Mesendoderm (in vitro differentiated cells): Measurements from ENCODE around the gene LINGO3.
A peak's percentile ranks its signal among the peaks of the same experiment; 100 is the strongest.

Experiments used
- DNase-seq: peaks from one replicate; pipeline ENCODE4 v3.0.0; 2013
- H2AK5ac ChIP-seq: 2 replicates; pipeline ENCODE4 v1.6.1; 2013; ENCODE audit warnings: low read length, inconsistent platforms
- H2BK120ac ChIP-seq: 2 replicates; pipeline ENCODE4 v1.6.1; 2013; ENCODE audit warnings: low read depth, mild to moderate bottlenecking, low read length, moderate library complexity, mixed read lengths
- H2BK15ac ChIP-seq: replicated peaks from 2 replicates; pipeline ENCODE4 v1.6.1; 2013; ENCODE audit warnings: low read depth, mild to moderate bottlenecking, moderate library complexity
- H2BK5ac ChIP-seq: 2 replicates; pipeline ENCODE4 v1.6.1; 2013; ENCODE audit warnings: low read length, inconsistent platforms
- H3K18ac ChIP-seq: 2 replicates; pipeline ENCODE4 v1.6.1; 2013; ENCODE audit warnings: mild to moderate bottlenecking, low read length, mixed read lengths
- H3K23ac ChIP-seq: one replicate; pipeline ENCODE4 v1.6.1; 2013; ENCODE audit warnings: low read length
- H3K27ac ChIP-seq: 2 replicates; pipeline ENCODE4 v1.5.1; 2013; ENCODE audit warnings: low read depth, mild to moderate bottlenecking, inconsistent platforms, low read length, moderate library complexity
- H3K27me3 ChIP-seq: 2 replicates; pipeline ENCODE4 v1.6.1; 2013; ENCODE audit warnings: low read length, control low read depth, mild to moderate bottlenecking, inconsistent platforms; ENCODE audit not compliant: insufficient read depth, poor library complexity
- H3K36me3 ChIP-seq: 2 replicates; pipeline ENCODE4 v1.6.1; 2013; ENCODE audit warnings: low read length, inconsistent platforms; ENCODE audit not compliant: control insufficient read depth, insufficient read depth
- H3K4ac ChIP-seq: one replicate; pipeline ENCODE4 v1.6.1; 2013; ENCODE audit warnings: low read depth, mild to moderate bottlenecking, low read length, moderate library complexity
- H3K4me1 ChIP-seq: 2 replicates; pipeline ENCODE4 v1.6.1; 2013; ENCODE audit warnings: low read depth, low read length, inconsistent platforms; ENCODE audit not compliant: control insufficient read depth
- H3K4me2 ChIP-seq: 2 replicates; pipeline ENCODE4 v1.6.1; 2013; ENCODE audit warnings: low read length
- H3K4me3 ChIP-seq: 2 replicates; pipeline ENCODE4 v1.5.1; 2013; ENCODE audit warnings: mild to moderate bottlenecking, low read length
- H3K56ac ChIP-seq: one replicate; pipeline ENCODE4 v1.6.1; 2013; ENCODE audit warnings: low read length
- H3K79me1 ChIP-seq: 2 replicates; pipeline ENCODE4 v1.6.1; 2013; ENCODE audit warnings: low read length, inconsistent platforms
- H3K79me2 ChIP-seq: 2 replicates; pipeline ENCODE4 v1.6.1; 2013; ENCODE audit warnings: mild to moderate bottlenecking, low read length; ENCODE audit not compliant: control insufficient read depth, insufficient read depth
- H3K9ac ChIP-seq: 2 replicates; pipeline ENCODE4 v1.6.1; 2013; ENCODE audit warnings: low read length, inconsistent platforms
- H4K5ac ChIP-seq: one replicate; pipeline ENCODE4 v1.6.1; 2013; ENCODE audit warnings: low read length
- H4K8ac ChIP-seq: one replicate; pipeline ENCODE4 v1.6.1; 2013; ENCODE audit warnings: low read depth, mild to moderate bottlenecking, control low read depth, low read length, moderate library complexity
- WGBS: extraction: QIAGEN DNeasy Blood & Tissue Kit; methylation state at CpG from one replicate; pipeline ENCODE4 v1.1.7; 2013; ENCODE audit warnings: low lambda C conversion rate, missing lambda C conversion rate; ENCODE audit not compliant: insufficient coverage; ENCODE audit errors: extremely low coverage; 5-methylcytosine and 5-hydroxymethylcytosine counted together

The LINGO3 gene

GRCh38 chr19:2338055-2338615 lies 30.2 kb upstream of the LINGO3 start:
- no peak overlapping the region for H3K56ac ChIP-seq
- no peak for DNase-seq
- H4K5ac ChIP-seq = no peak overlapping the region
- no peak overlapping the region for H3K23ac ChIP-seq
- no peak overlapping the region for H3K18ac ChIP-seq
- H2BK15ac ChIP-seq = no peak overlapping the region
- H3K9ac ChIP-seq = no peak overlapping the region
- H3K4me1 ChIP-seq = no peaks in the 10 kb centered on the region
- no peak overlapping the region for H2AK5ac ChIP-seq
- H3K36me3 ChIP-seq = no peaks in the 10 kb centered on the region
- no peaks in the 10 kb centered on the region for H3K27me3 ChIP-seq
- peaks cover 8% of the 10 kb centered on the region for H3K79me2 ChIP-seq
- H4K8ac ChIP-seq = no peak overlapping the region
- no peak overlapping the region for H3K27ac ChIP-seq
- H3K79me1 ChIP-seq = peaks cover 16% of the 10 kb centered on the region
- H3K4me2 ChIP-seq = no peak overlapping the region
- WGBS = no CpG with 5 or more reads among the region's 21 CpGs
- H3K4ac ChIP-seq = no peak overlapping the region
- no peak overlapping the region for H3K4me3 ChIP-seq
- H2BK5ac ChIP-seq = no peak overlapping the region
- H2BK120ac ChIP-seq = no peak overlapping the region

DNA sequence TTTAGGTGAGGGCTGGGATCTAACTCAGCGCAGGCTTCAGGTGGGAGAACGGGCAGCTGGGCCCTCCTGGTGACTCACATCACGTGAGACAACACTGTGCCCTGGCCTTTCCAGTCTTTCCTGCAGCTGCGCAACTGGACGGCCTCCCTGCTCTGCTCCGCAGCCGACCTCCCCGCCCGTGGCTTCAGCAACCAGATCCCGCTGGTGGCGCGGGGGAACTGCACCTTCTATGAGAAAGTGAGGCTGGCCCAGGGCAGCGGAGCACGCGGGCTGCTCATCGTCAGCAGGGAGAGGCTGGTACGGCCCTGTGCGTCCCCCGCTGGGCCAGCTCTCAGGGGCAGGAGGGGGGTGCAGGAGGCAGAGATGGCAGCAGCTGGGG lies 29.4 kb upstream of the LINGO3 start:
- whole genome bisulfite sequencing = no CpG with 5 or more reads among the region's 19 CpGs
- H2BK5ac ChIP-seq = no peak overlapping the region
- DNase-seq = peak; percentile 62

DNA sequence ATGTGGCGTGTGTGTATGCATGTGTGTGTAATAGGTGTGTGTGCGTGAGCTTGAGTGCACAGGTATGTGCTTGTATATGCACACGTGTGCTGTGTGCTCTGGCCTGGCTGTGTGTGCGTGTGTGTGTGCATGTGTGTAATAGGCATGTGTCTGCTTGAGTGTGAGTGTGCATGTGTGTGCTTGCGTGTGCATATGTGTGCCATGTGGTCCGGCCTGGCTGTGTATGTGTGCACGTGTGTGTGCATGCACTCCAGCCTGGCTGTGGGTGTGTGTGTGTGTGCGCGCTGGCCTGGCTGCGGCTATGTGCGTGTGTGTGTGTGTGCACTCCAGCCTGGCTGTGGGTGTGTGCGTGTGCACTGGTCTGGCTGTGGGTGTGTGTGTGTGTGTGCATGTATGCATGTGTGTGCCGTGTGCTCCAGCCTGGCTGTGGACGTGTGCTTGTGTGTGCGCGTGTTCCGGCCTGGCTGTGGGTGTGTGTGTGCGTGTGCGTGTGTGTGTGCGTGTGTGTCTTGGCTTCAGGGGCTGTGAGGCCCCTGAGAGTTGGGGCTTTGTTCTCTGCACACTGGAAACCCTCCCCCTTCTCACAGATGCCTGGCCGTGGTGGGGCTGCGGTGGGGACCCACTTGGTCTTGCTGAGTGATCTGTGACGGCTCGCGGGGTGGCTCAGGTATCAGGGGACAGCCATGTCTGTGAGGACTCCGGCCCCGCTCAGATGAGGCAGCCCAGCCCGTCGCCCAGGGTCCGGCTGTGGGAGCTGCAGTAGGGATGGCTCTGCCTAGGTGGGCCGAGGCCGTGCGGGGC lies 28.8 kb upstream of the LINGO3 start:
- H4K8ac ChIP-seq = no peak overlapping the region
- H4K5ac ChIP-seq = no peak overlapping the region
- H3K27ac ChIP-seq = no peak overlapping the region
- H3K79me1 ChIP-seq = peaks cover 19% of the 10 kb centered on the region
- no peak overlapping the region for H3K56ac ChIP-seq
- no peak overlapping the region for H3K4ac ChIP-seq
- H2AK5ac ChIP-seq = no peak overlapping the region
- no peaks in the 10 kb centered on the region for H3K4me1 ChIP-seq
- H3K18ac ChIP-seq = no peak overlapping the region
- no peak overlapping the region for H3K4me3 ChIP-seq
- no peak overlapping the region for H2BK15ac ChIP-seq
- no peak overlapping the region for H3K9ac ChIP-seq
- no peak overlapping the region for H3K4me2 ChIP-seq
- H3K79me2 ChIP-seq = peaks cover 17% of the 10 kb centered on the region
- H3K27me3 ChIP-seq = no peaks in the 10 kb centered on the region
- no peak overlapping the region for H2BK5ac ChIP-seq
- no peak overlapping the region for H2BK120ac ChIP-seq
- DNase-seq = no peak
- H3K23ac ChIP-seq = no peak overlapping the region
- no peaks in the 10 kb centered on the region for H3K36me3 ChIP-seq
- WGBS = no CpG with 5 or more reads among the region's 33 CpGs

More for the DNA sequence above, 29.4 kb upstream of the LINGO3 start:
- H4K5ac ChIP-seq = no peak overlapping the region
- no peak overlapping the region for H3K27ac ChIP-seq
- H3K4me3 ChIP-seq = no peak overlapping the region
- H3K36me3 ChIP-seq = no peaks in the 10 kb centered on the region
- H3K23ac ChIP-seq = no peak overlapping the region
- H3K4ac ChIP-seq = no peak overlapping the region
- H3K79me1 ChIP-seq = peaks cover 18% of the 10 kb centered on the region
- no peak overlapping the region for H3K56ac ChIP-seq
- no peaks in the 10 kb centered on the region for H3K4me1 ChIP-seq
- no peak overlapping the region for H4K8ac ChIP-seq
- H2BK120ac ChIP-seq = no peak overlapping the region
- H3K9ac ChIP-seq = no peak overlapping the region
- no peaks in the 10 kb centered on the region for H3K27me3 ChIP-seq
- H2BK15ac ChIP-seq = no peak overlapping the region
- H3K79me2 ChIP-seq = peaks cover 11% of the 10 kb centered on the region
- H2AK5ac ChIP-seq = no peak overlapping the region
- no peak overlapping the region for H3K18ac ChIP-seq
- H3K4me2 ChIP-seq = no peak overlapping the region

DNA sequence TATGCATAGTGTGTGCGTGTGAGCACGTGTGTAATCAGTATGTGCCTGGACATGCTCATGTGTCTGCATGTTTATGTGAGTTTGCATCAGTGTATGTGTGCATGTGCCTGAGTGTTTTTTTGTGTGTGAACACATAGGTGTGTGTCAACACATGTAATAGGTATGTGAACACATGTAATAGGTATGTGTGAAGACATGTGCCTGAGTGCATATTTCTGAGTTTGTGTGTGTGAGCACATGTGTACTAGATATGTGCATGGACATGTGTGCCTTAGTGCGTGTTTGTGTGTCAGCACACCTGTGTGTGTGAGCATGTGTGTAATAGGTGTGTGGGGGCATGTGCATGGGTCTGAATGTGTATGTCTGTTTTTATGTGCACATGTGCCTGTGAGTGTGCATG lies 27.9 kb upstream of the LINGO3 start:
- H3K4me1 ChIP-seq = no peaks in the 10 kb centered on the region
- no peak overlapping the region for H2BK5ac ChIP-seq
- no peaks in the 10 kb centered on the region for H3K36me3 ChIP-seq
- H3K4ac ChIP-seq = no peak overlapping the region
- no peak for DNase-seq
- no peak overlapping the region for H2AK5ac ChIP-seq
- no peak overlapping the region for H3K4me2 ChIP-seq
- no peak overlapping the region for H4K5ac ChIP-seq
- peaks cover 23% of the 10 kb centered on the region for H3K79me1 ChIP-seq
- no peak overlapping the region for H4K8ac ChIP-seq
- no peak overlapping the region for H2BK120ac ChIP-seq
- H3K27ac ChIP-seq = no peak overlapping the region
- H3K4me3 ChIP-seq = no peak overlapping the region
- no peak overlapping the region for H3K23ac ChIP-seq
- WGBS = no CpG with 5 or more reads among the region's 3 CpGs
- H3K27me3 ChIP-seq = no peaks in the 10 kb centered on the region
- no peak overlapping the region for H3K9ac ChIP-seq
- no peak overlapping the region for H3K18ac ChIP-seq
- peaks cover 25% of the 10 kb centered on the region for H3K79me2 ChIP-seq
- no peak overlapping the region for H3K56ac ChIP-seq
- H2BK15ac ChIP-seq = no peak overlapping the region

GRCh38 chr19:2334986-2335846 lies 27.3 kb upstream of the LINGO3 start:
- Histone ChIP-seq H3K79me1 (peaks cover 25% of the 10 kb centered on the region), H2BK120ac (no peak overlapping the region), H3K4ac (no peak overlapping the region), H2BK5ac (no peak overlapping the region), H2AK5ac (no peak overlapping the region), H3K4me3 (no peak overlapping the region), H4K8ac (no peak overlapping the region), H3K18ac (no peak overlapping the region), H3K9ac (no peak overlapping the region), H3K4me1 (no peaks in the 10 kb centered on the region), H3K27ac (no peak overlapping the region), H3K4me2 (no peak overlapping the region), H4K5ac (no peak overlapping the region), H3K27me3 (no peaks in the 10 kb centered on the region), H2BK15ac (no peak overlapping the region), H3K79me2 (peaks cover 31% of the 10 kb centered on the region), H3K56ac (no peak overlapping the region), H3K36me3 (no peaks in the 10 kb centered on the region), H3K23ac (no peak overlapping the region)
- peak; percentile 38 for DNase-seq
- WGBS = no CpG with 5 or more reads among the region's 26 CpGs
